ENCODE measurements around the gene STAMBP.
"Not testable (repeated sequence)": the region's sequence is repeated elsewhere in the genome, so short reads cannot be mapped to it uniquely, and the experiment has no call there.

Gene STAMBP

DNA sequence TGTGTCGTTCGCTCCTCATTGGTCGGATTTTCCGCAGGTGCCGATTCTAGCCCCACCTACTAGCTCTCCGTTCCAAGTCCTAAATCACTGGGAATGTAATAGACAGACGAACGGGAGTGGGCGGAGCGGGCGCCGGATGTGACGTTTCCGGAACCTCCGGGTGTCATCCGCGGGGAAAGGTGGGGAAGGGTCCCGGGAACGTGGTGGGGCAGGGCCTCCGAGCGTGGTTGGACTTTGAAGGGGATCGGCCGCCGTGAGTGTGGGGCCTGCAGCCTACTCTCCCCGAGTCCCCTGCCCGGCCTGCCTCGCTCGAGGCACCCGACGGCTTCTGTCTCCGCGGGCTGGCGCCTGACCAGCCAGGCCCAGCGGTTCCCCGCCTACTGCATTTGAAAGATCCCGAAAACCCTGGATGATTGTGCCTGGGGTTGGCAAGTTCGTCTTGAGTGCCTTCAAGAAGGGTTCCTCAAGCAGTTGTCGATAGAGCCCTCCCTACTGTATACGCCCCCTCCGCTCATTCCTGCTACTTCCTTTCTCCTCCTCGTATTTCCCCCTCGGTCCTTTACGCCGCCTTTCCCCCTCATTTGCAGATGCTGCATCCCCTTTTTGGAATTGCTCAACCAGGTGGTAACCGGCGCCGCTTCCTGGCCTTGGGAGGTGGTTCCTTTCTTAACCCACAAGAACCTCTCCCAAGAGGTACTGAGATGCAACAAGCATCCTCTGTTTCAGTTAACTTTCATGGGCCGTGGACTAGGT is at the start of gene STAMBP:
STAMBP (plus strand) TSS at position 144 of the 753 bp plus-strand sequence. CDS start 1,896 bp downstream, outside the sequence.
- peak; percentile 91 for DNase-seq

DNA sequence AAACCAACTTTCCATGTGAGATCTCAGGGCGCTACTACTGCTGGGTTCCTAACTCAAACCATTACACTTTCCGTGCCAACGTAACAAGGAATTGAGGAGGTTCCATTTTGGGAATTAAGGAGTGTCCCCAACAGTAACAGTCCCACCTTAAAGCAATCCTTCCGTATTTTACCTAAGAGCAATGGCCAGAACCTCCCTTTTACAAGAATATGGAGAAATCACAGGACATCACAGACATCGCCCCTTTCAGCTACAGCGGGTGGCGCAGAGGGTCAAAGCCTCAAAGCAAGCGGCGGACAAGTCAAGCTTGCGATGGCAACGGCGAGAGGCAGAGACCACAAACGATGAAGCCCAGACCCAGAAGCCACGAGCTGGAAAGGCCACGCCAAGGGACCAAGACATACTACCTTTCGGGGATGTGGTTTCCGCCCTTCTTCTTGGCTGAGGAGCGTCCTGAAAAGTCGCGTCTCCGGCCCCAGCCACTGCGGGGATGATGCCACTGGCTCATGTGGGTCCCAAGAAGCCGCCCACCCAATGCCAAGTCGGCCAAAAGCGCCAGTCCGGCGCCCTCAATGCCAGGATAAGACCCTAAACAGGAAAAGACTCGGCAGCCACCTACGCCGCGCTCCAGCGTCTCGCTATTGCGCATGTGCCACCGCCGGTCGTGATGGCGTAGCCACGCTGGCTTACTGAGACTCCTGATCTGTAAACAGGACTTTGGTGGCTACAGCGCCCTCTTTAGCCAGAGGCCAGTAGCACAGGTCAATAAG is 49.1 kb upstream of the STAMBP start, which contains the start of gene DUSP11:
DUSP11 (minus strand) TSS at position 637 of the 770 bp plus-strand sequence; CDS start at position 508, 129 bp downstream.
- peak; percentile 98 for DNase-seq

DNA sequence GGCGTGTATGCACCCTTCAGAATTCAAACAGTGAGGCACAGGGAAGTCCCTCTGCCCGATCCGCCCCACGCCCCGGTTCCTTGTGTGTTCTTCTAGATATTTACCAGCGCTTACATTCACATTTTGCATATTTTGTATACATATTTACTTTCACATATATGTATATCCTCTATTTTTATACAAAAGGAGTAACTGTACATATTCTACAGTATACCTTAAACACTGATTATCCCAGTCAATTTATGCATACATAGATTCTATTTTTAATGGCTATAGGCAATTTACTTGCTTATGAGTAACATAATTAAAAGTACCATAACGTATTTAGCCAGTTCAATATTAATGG is 48.6 kb upstream of the STAMBP start:
- no peak for DNase-seq

DNA sequence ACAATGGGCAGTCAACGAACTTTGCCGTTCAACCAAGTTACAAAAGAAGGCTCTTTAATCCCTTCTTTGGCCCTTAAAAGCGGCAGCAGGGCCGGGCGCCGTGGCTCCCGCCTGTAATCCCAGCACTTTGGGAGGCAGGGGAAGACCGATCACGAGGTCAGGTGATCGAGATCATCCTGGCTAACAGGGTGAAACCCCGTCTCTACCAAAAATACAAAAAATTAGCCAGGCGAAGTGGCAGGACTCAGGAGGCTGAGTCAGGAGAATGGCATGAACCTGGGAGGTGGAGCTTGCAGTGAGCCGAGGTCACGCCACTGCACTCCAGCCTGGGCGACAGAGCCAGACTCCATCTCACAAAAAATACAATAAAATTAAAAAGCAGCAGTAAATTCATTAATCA is 45.4 kb upstream of the STAMBP start:
- DNase-seq = not testable (repeated sequence)

DNA sequence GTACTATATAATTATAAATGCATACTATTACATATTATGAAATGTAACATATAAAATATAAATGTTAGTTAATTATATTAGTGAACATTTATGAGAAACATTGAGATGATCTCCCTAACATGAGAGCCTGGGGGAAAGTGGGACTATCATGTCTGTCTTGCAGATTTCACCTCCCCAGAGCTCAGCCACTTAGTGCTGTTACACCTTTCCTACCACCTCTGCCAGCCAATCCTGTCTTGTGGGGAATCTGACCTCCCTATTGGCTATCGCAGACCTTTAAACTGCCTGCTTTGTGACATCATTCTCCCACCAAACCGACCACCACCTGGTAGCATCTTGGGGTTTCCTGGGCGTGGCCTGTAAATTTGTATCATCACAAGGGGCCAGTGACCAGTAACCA is 44.9 kb upstream of the STAMBP start, which contains the start of gene C2orf78:
C2orf78 (plus strand) TSS at position 301 of the 400 bp plus-strand sequence. CDS start 127 bp downstream, outside the sequence.
- DNase-seq = not testable (repeated sequence)

DNA sequence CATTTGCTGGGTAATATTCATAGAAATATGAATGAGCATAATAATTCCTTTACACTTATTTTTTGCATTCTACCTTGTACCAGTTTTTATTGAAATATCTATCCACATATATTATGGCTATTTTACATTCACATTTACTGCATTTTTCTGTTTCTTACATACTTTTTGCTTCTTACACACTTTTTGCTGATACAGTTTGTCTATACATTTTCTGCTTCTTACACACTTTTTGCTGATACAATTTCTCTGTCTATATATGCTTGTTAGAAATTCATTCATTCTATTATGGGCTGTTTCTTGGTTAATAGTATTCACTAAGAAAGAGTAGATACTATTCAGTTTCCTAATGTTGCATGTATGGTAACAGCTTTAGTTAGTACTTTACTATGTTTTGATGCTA is 16.9 kb upstream of the STAMBP start:
- no peak for DNase-seq

DNA sequence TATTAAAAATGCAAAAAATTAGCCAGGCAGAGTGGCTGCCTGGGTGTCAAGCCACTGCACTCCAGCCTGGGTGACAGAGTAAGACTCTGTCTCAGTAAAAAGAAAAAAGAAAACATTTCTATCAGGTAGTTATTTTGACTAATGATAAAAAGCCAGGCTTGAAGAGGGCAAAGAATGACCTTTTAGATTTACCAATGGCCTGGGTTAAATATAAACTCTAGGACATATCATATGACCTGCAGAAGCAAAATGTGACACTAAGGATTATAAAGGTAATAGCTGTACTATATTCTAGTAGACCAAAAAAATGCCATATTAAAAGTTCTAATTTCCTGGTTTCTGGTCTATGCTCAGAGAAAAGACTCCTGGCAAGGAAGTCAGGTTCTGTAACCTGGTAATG is 16.1 kb upstream of the STAMBP start:
- no peak for DNase-seq

DNA sequence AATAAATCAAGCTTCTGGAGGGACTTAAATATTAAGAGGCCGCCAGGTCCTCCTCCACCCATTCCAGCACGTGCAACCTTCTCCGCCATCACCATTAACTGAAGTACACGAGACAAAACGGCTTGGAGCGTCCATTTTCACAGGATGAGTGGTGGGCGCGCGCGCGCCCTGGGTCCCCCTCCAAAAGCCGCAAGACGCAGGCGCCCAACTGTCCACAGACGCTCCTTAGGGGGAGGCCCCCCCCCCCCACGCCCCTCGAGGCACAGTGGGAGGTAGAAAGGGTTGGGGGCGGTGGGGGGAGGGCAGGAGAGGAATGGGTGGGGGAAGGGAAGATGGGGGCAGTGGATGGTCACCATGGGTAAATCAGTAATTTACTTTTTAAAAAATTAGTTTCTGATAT is 10.5 kb upstream of the STAMBP start:
- DNase-seq = no peak

DNA sequence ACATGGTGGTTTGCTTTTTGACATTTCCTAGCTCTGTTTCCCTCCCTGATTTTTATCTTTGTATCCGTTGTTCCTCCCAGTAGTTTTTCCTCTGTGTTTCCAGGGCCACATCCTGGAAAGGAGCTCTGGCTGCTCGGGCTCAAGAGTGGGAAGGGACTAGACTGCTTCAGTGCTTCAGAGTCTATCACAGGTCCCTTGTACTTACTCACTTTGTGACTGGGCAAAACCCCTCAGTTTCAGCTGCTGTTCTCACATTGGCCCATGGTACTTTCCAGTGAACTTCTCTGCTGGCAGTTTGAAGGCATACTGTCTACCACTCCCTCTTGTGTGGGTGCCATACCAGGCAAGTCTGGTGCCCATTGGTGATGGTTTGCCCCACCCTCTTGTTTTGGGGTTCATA is 7.5 kb upstream of the STAMBP start:
- no peak for DNase-seq

DNA sequence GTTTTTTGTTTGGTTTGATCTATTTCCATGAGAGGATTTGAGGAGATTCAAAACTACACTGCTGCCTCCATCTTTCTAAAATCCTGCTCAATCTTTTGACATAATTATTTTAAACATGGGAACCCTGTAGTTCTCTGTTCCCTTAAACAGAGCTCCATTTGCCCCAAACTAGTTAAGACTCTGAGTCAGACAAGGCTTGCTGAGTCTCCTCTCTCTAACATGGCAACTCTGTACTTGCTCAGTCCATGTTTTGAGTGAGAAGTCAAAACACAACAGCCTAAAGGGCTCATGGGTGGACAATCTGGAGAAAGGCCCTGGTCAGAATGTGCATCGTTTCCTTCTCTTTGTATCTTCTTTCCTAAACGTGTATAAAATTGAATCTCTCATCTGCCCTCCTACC is 7.1 kb upstream of the STAMBP start:
- no peak for DNase-seq

DNA sequence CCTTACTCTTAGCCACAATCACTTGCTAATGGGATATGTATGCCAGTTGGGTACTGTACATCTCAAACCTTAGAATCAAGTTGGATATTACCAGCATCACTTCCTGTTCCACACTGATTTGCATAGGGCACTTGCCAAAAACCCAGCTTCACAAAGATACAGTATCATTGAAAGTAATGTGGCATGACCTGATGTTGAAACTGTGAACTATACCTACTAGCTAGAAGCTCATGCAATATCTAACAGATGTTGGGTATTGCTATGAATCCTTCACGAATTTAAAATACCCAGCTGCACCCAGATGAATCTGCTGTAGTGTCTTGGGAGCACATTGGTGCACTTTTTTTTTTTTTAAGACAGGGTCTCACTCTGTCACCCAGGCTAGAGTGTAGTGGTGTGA is 6.5 kb upstream of the STAMBP start:
- DNase-seq = no peak

DNA sequence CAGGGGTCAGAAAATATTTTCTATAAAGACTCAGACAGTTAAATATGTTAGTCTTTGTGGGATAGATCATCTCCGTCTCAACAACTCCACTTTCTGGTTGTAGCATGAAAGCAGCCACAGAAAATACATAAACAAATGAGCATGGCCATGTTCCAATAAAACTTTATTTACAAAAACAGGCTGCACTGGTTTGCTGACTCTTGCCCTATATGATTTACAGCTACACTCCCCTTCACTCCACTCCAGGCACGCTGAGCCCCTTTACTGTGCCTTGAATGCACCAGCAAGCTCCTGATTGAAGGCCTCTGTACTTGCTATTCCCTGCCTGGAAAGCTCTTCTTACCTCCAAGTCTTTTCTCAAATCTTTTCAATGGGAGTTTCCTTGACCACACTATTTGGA is 5.8 kb upstream of the STAMBP start:
- no peak for DNase-seq

DNA sequence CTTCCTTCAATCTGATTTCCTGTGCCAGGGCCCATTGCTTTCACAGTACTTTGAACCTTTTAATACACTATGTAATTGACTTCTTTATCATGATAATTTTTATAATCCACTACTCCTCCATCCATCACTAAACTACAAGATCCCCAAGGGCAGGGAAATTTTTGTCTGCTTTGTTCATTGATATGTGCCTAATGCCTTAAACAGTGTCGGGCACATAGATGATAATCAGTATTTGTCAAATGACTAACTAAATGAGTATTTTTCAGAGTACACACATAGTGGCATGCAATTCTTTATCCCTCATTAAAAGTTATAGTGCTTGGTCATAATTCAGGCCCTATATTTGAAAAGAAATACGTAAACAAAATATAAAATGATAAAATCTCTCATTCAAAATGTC is 5.3 kb upstream of the STAMBP start:
- DNase-seq = no peak

DNA sequence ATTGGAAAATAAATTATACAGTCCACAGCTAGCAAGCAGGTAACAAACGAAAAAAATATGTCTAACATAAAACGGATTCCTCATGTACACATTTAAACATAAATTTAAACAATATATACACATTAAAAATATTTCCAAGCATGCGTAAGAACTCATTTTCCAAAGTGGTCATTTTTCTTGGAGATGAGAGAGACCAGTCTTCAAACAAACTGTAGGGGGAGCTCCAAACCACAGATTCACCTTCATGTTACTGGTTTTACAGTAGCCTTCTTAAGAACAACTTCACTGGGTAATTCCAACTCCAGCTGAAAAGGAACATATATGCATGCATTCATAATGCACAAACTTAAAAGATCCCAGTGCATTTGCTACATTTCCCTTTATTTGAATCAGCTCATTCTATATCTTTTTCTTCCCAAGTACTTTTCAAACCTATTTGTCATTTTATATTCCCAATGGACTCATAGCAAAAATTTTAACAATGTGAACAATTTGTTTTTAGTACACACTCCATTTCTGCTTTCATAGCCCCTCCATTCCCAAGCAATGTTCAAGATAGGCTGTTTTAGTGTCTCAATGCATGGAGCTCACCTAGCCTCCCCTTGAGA is 4.7 kb upstream of the STAMBP start:
- DNase-seq = no peak

DNA sequence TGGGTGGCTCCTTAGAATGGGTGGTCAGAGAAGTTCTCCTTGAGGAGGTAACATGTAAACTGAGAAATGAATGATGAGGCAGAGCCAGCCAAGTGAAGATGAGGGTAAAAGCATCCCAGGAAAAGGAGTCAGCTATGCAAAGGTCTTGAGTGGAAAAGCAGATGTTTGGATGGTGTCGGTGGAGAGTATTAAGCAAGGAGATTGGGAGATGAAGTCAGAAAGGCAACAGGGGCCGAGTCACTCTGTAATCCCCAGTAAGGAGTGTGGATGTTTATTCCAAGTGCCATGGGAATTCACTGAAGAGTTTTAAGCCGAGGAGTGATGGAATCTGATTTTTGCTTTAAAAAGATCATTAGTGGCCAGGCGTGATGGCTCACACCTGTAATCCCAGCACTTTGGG is 3.4 kb upstream of the STAMBP start:
- no peak for DNase-seq

DNA sequence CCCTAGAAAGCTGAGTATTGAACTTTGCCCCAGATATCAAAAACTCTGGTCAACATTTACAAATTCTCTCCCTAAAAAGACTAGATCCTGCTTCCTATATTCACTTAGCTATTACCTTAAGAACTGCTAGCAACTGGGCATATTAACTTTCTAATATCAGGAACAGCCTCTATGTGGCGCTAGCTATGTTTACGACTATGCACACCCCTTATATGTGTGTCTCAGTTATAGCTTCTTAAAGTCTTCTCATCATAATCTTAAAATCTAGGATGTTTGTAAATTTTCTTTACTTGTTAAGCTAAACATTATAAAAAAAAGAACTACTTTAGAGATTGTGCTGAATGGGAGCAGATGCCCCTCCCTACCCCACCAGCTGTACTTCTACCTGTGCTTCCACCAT is 1.7 kb upstream of the STAMBP start:
- DNase-seq = no peak

DNA sequence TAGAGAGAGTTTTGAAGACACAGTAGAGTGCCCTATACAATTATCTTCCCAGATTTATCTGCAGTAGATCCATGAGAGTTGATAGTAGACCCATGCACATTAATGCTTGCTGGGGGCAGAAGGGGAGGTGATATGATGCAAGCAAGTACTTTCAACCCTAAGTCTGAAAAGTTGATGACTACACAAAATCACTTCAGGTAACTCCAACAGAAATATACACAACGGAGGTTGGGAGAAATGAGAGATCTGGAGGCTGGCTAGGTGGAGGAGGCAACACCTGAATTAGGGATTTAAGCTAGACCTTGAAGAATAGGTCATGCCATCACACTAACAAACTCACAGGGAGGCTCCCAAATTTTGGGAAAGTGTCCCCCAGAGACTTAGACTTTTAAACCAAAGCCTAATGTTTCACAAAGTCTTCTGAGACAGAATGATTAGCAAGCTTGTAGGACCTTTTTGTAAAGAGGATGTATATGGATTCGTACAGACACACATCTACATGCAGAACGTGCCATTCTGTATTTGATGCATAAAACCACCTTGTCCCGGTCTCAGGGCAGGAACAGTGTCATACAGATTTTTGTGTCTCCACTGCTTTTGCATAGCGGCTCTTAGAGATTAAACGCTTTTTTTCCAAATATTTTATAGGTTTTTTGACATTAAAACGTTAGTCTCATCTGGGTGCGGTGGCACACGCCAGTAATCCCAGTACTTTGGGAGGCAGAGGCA is 937 bp upstream of the STAMBP start:
- DNase-seq = no peak

DNA sequence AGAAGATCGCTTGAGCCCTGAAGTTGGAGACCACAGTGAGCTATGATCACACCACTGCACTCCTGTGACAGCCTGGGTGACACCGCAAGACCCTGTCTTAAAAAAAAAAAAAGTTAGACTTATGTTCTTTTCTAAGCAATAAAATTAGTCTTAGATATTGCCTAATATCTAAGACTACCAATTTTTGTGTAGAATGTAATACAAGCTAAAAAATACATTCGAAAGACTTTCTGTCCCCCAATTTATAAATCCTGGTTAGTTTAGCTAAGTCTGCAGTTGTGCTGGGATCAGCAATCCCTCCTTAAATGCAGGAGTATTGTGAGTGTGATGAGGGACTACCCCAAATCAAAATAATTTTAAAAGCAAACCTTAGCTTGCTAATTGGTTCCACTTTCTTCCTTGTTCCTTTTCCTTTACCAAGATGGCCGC is 358 bp upstream of the STAMBP start:
- DNase-seq = no peak

DNA sequence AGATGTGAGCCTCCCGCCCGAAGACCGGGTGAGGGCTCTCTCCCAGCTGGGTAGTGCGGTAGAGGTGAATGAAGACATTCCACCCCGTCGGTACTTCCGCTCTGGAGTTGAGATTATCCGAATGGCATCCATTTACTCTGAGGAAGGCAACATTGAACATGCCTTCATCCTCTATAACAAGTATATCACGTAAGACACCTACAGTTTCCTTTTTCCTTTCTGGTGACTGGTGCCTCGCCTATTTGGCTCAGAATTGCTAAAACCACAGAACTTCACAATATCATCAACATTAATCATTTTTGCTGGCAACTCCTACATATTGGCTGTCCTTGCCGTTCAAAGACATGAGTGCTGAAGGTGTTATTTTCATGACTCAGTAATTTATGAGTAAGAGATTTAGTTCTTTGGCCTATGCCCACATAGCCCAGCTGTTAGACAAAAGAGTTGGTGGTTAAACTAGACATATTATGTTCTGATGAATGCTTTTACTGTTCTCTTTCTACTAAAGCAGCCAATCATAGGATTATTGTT is 2.2 kb downstream of the STAMBP start:
- no peak for DNase-seq

DNA sequence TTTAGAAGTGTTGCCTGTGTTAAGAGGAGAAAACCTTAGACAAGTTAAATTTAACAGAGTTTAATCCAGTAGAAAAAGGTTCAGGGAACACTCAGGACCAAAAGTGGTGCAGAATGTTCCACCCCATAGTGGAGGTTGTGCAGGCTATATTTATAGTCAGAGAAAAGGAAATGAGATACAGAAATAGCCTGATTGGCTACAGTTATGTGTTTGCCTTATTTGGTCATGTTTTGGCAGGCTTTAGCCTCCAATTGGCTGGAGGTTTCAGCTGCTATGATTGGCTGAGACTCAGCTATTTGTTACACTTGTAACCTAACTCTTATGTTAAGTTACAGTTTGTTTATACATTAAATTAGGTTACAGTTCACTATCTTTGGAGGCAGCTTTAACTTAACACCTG is 4.2 kb downstream of the STAMBP start:
- DNase-seq = no peak

DNA sequence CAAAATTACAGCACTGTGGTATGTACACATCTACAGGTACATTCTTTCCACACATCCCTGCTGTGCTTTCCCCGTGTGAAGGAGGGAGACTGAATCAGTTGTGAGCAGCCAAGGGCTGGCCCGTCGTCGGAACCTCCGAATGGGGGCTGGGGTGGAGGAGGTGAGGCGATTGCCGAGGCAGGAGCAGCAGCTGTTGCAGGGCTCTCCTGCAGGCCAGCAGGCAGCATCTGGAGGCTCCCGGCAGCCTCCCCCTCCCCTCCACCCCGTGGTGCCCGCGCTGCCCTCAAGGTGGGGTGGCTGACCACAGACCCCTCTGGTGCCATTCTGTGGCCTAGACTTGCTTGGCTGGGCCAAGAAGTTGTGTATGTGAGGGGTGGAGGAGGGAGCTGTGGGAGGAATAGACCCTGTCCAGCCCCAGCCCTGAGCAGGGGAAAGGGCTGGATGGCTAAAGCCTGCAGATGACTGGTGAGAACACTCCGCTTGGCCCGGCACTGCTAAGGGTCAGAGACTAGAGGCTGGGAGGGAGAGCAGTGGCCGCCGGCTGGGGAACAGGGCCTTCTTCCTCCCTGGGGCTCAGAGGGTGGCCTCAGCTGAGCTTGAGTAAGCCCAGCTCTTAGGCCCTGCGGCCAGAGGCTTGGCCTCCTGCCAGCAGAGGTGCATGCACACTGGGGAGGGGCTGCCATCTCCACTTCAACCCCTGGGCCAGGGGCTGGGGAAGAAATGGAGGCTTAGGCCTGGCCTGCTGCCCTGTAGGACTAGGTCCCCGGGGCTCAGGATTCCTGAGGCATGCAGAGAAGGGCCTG is 7.6 kb downstream of the STAMBP start:
- no peak for DNase-seq
